K562 (cell line): ENCODE measurements around the gene BCL2L15. TPM values are rescaled to one million over a fixed set of nuclear protein-coding genes. Genes with fewer than 3 reads are reported as not detected.

Experiments used
- ARNT ChIP-seq, 2 experiments: fragments of 450-650 bp; IDR thresholded peaks; 2 replicates each; pipeline ENCODE4 v1.6.1; 2016; ENCODE audit warnings: mild to moderate bottlenecking in 1 of 2
- CBFA2T3 ChIP-seq: fragments of 450-650 bp; IDR thresholded peaks from 2 replicates; pipeline ENCODE4 v1.6.1; 2017
- CTBP1 ChIP-seq: fragments of 450-650 bp; IDR thresholded peaks from 2 replicates; pipeline ENCODE4 v1.6.1; 2016; ENCODE audit warnings: borderline replicate concordance
- CTCF ChIP-seq, 3 experiments: IDR thresholded peaks in 2 of 3; conservative IDR thresholded peaks in 1 of 3; 2 replicates each; pipeline ENCODE4 v1.5.1; 2011 to 2012; ENCODE audit warnings: low read length in 3 of 3, mild to moderate bottlenecking in 3 of 3, control low read depth in 2 of 3, improper control_type of control experiment in 1 of 3, inconsistent platforms in 1 of 3, low read depth in 1 of 3, mixed read lengths in 1 of 3, moderate library complexity in 1 of 3; ENCODE audit not compliant: insufficient read depth in 2 of 3
- EHMT2 ChIP-seq: fragments of 450-650 bp; IDR thresholded peaks from 2 replicates; pipeline ENCODE4 v1.6.1; 2018; ENCODE audit warnings: antibody characterized with exemption
- ELF4 ChIP-seq: fragments of 450-650 bp; formaldehyde crosslinking; IDR thresholded peaks from 2 replicates; pipeline ENCODE4 v1.4.0; 2022; ENCODE audit warnings: missing genetic modification characterization
- FOXA3 ChIP-seq, 2 experiments: fragments of 450-650 bp in 1 of 2; sonication (generic) in 1 of 2; formaldehyde crosslinking; IDR thresholded peaks in 1 of 2; conservative IDR thresholded peaks in 1 of 2; 2 replicates each; pipeline versions ENCODE4 v1.4.0 to v1.8.0; 2020 to 2022; ENCODE audit warnings: mild to moderate bottlenecking in 2 of 2, missing genetic modification reagents in 1 of 2
- HDAC2 ChIP-seq: fragments of 450-650 bp; IDR thresholded peaks from 2 replicates; pipeline ENCODE4 v1.6.1; 2016; ENCODE audit warnings: mild to moderate bottlenecking
- MAZ ChIP-seq, 2 experiments: fragments of 450-650 bp in 1 of 2; sonication (generic) in 1 of 2; formaldehyde crosslinking; IDR thresholded peaks in 1 of 2; conservative IDR thresholded peaks in 1 of 2; 2 replicates each; pipeline versions ENCODE4 v1.4.0 to v1.5.0; 2020; ENCODE audit warnings: mild to moderate bottlenecking in 1 of 2, missing genetic modification reagents in 1 of 2
- RFX7 ChIP-seq: fragments of 250-450 bp; sonication (Bioruptor Pico); IDR thresholded peaks from 2 replicates; pipeline ENCODE4 v1.5.1; 2021; ENCODE audit warnings: mild to moderate bottlenecking
- SMARCA4 ChIP-seq: fragments of 450-650 bp; IDR thresholded peaks from 2 replicates; pipeline ENCODE4 v1.6.1; 2016
- SMARCA5 ChIP-seq: fragments of 450-650 bp; IDR thresholded peaks from 2 replicates; pipeline ENCODE4 v1.6.1; 2016
- SOX6 ChIP-seq: fragments of 450-650 bp; IDR thresholded peaks from 2 replicates; pipeline ENCODE4 v1.6.1; 2014; ENCODE audit warnings: mild to moderate bottlenecking
- SPI1 ChIP-seq: IDR thresholded peaks from 2 replicates; pipeline ENCODE4 v1.6.1; 2011; ENCODE audit warnings: low read depth, low read length, control low read depth, borderline replicate concordance
- TOE1 ChIP-seq, 2 experiments: fragments of 450-650 bp in 1 of 2; sonication (generic) in 1 of 2; formaldehyde crosslinking in 1 of 2; IDR thresholded peaks; 2 replicates each; pipeline versions ENCODE4 v1.7.1 to v1.8.0; 2016 to 2022; ENCODE audit warnings: borderline replicate concordance in 2 of 2, mild to moderate bottlenecking in 2 of 2, antibody characterized with exemption in 1 of 2, inconsistent platforms in 1 of 2, low read depth in 1 of 2, missing genetic modification reagents in 1 of 2, moderate library complexity in 1 of 2
- ZNF175 ChIP-seq: fragments of 200-800 bp; sonication (Bioruptor generic); IDR thresholded peaks from 2 replicates; pipeline ENCODE4 v1.6.1; 2016; ENCODE audit warnings: low read depth, mild to moderate bottlenecking, missing genetic modification characterization, missing compliant biosample characterization
- ZNF511 ChIP-seq: sonication (generic); formaldehyde crosslinking; IDR thresholded peaks from 2 replicates; pipeline ENCODE4 v1.8.0; 2022; ENCODE audit warnings: mild to moderate bottlenecking, missing genetic modification reagents
- ZNF639 ChIP-seq, 2 experiments: fragments of 200-800 bp in 1 of 2; sonication (Bioruptor generic) in 1 of 2; sonication (generic) in 1 of 2; formaldehyde crosslinking in 1 of 2; IDR thresholded peaks in 1 of 2; conservative IDR thresholded peaks in 1 of 2; 2 replicates each; pipeline versions ENCODE4 v1.5.0 to v1.6.1; 2016 to 2020; ENCODE audit warnings: missing compliant biosample characterization in 1 of 2, missing genetic modification characterization in 1 of 2, missing genetic modification reagents in 1 of 2
- polyA plus RNA-seq, 8 experiments: library from polyadenylated mRNA; depleted of rRNA in 4 of 8; stranded (reverse) in 5 of 8; unstranded in 3 of 8; fragments of >200 nt; fragmentation: Nextera tagmentation in 2 of 8; fragmentation: Illumina TruSeq in 1 of 8; extraction: Ambion mirVana in 2 of 8; extraction: Trizol in 1 of 8; gene quantifications; 2 replicates each; pipeline versions ENCODE4 v1.2.1 to v1.2.3, GENCODE V29; 2011 to 2014; ENCODE audit warnings: inconsistent platforms in 1 of 8, missing spikeins in 1 of 8
- total RNA-seq, 7 experiments: library from RNA; depleted of rRNA in 6 of 7; stranded (reverse); fragments of >200 nt in 6 of 7; fragmentation: Illumina TruSeq in 2 of 7; extraction: Trizol in 2 of 7; gene quantifications; 2 replicates each; pipeline versions ENCODE4 v1.2.1 to v1.2.3, GENCODE V29; 2011 to 2021; ENCODE audit warnings: low replicate concordance in 1 of 7

BCL2L15 gene
- total and polyA plus RNA-seq, 9 of the 15 experiments (the other 6 are each of a cell fraction or from before 2014, with no cell fraction given): 0.06 to 0.42 (median 0.28) TPM; not detected in 1

GRCh38 chr1:113874012-113874879 is 13.1 kb downstream of the BCL2L15 start (continued):
- TF ChIP-seq SPI1 (0 out of 2 replicates have a peak, but pooled peaks have one; percentile 31), EHMT2 (peak; percentile 84), FOXA3 (CRISPR knock-in tag; conservative IDR thresholded peaks at IDR 0.05 in 1 of 2, IDR thresholded peaks at IDR 0.05 in 1 of 2) (peak in 1 of 2 experiments; percentile 19; a peak in 1 of 4 replicates), SMARCA4 (peak; percentile 69; the same call in 1 of the 2 replicates), CTCF (IDR thresholded peaks at IDR 0.05 in 2 of 3, conservative IDR thresholded peaks at IDR 0.05 in 1 of 3; ENCODE audit: insufficient read depth in 2 of 3, low read depth in 1 of 3, low read length in 3 of 3) (peak; percentile 61 to 69 (median 68)), SMARCA5 (peak; percentile 15; the same call in 1 of the 2 replicates), SOX6 (peak; percentile 81), ZNF511 (CRISPR knock-in tag) (no peak), RFX7 (no peak), ZNF175 (CRISPR knock-in tag) (no peak), ARNT (IDR thresholded peaks at IDR 0.05) (no peak), HDAC2 (0 out of 2 replicates have a peak, but pooled peaks have one; percentile 12), MAZ (CRISPR knock-in tag; conservative IDR thresholded peaks at IDR 0.05 in 1 of 2, IDR thresholded peaks at IDR 0.05 in 1 of 2) (peak in 1 of 2 experiments; percentile 42; a peak in 1 of 4 replicates), CTBP1 (peak; percentile 26; the same call in 1 of the 2 replicates), ELF4 (0 out of 2 replicates have a peak, but pooled peaks have one; percentile 36), TOE1 (IDR thresholded peaks at IDR 0.05; ENCODE audit: borderline replicate concordance) (0 out of 2 replicates have a peak, but pooled peaks have one; percentile 9), TOE1 (CRISPR knock-in tag; IDR thresholded peaks at IDR 0.05; ENCODE audit: borderline replicate concordance, low read depth) (no peak), ZNF639 (CRISPR knock-in tag; conservative IDR thresholded peaks at IDR 0.05 in 1 of 2, IDR thresholded peaks at IDR 0.05 in 1 of 2) (peak in 1 of 2 experiments; percentile 51; a peak in 1 of 4 replicates), CBFA2T3 (0 out of 2 replicates have a peak, but pooled peaks have one; percentile 7)
